ENCODE data around the gene ZNF107.

DNA sequence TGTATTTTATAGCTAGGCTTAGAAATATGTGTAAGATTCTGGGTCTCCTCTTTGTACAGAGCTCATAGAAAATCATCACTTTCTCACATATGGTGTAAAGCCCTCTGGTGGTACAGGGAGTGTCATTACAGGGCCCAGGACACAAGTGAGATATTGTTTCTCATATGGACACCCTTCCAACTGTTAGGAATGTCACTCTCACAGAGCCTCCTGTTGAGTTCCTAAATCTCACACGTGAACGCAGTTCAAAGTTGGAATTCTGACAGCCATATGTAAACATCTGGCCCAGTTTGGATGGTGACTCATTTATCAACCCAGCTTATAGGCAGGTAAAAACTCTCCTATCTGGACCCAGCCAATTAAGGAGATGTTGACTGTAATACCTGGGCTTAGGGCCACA lies 35.4 kb upstream of the ZNF107 start:
- TF ChIP-seq, protein P1, sequence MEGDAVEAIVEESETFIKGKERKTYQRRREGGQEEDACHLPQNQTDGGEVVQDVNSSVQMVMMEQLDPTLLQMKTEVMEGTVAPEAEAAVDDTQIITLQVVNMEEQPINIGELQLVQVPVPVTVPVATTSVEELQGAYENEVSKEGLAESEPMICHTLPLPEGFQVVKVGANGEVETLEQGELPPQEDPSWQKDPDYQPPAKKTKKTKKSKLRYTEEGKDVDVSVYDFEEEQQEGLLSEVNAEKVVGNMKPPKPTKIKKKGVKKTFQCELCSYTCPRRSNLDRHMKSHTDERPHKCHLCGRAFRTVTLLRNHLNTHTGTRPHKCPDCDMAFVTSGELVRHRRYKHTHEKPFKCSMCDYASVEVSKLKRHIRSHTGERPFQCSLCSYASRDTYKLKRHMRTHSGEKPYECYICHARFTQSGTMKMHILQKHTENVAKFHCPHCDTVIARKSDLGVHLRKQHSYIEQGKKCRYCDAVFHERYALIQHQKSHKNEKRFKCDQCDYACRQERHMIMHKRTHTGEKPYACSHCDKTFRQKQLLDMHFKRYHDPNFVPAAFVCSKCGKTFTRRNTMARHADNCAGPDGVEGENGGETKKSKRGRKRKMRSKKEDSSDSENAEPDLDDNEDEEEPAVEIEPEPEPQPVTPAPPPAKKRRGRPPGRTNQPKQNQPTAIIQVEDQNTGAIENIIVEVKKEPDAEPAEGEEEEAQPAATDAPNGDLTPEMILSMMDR (IDR thresholded peaks at IDR 0.05) = peak in 5 of 7 experiments; percentile 22 to 39 (median 25)
- no peak for TF ChIP-seq POLR2A (IDR thresholded peaks at IDR 0.05)
- TF ChIP-seq POLR2AphosphoS5 (IDR thresholded peaks at IDR 0.05) = no peak

All from stomach (tissue), 4 donors.